ENCODE data around the gene TARS2.

GRCh38 chr1:150477733-150478132 is 9.5 kb upstream of the TARS2 start:
- TF ChIP-seq CTCF (IDR thresholded peaks at IDR 0.05): no peak
- TF ChIP-seq POLR2A (IDR thresholded peaks at IDR 0.05): no peak
